Transverse colon (tissue), 4 donors: Measurements from ENCODE around the gene PRG2.

ENCODE experiments used
- CTCF ChIP-seq, 5 experiments: fragments of 200-600 bp in 3 of 5; fragments of 450-650 bp in 2 of 5; sonication (generic) in 3 of 5; IDR thresholded peaks; 1 replicate in 2 of 5; 2 replicates in 3 of 5; pipeline ENCODE4 v1.5.1; 2016 to 2017; ENCODE audit warnings: antibody characterized with exemption in 5 of 5, inconsistent platforms in 3 of 5, mild to moderate bottlenecking in 2 of 5, moderate library complexity in 1 of 5
- POLR2A ChIP-seq: fragments of 450-650 bp; IDR thresholded peaks from one replicate; pipeline ENCODE4 v1.6.1; 2016; ENCODE audit warnings: antibody characterized with exemption, mild to moderate bottlenecking, moderate library complexity
- POLR2AphosphoS5 ChIP-seq, 3 donors: sonication (generic); formaldehyde crosslinking; IDR thresholded peaks; one replicate each; pipeline ENCODE4 v1.6.1; 2016; ENCODE audit warnings: antibody characterized with exemption in 3 of 3

GRCh38 chr11:57422669-57423068, 32.2 kb upstream of the PRG2 start:
- no peak for TF ChIP-seq CTCF (IDR thresholded peaks at IDR 0.05)
- TF ChIP-seq POLR2AphosphoS5 (IDR thresholded peaks at IDR 0.05) = no peak
- no peak for TF ChIP-seq POLR2A
